Activated CD8-positive, alpha-beta memory T cell treated with anti-CD3 and anti-CD28 coated beads, Interleukin-2, amount 50 U/mL, for 4 hours (primary cell): Measurements from ENCODE around the gene TIE1.

Source experiments
- DNase-seq: peaks from one replicate; pipeline ENCODE4 v3.0.0-alpha.2; 2020

The TIE1 gene

DNA sequence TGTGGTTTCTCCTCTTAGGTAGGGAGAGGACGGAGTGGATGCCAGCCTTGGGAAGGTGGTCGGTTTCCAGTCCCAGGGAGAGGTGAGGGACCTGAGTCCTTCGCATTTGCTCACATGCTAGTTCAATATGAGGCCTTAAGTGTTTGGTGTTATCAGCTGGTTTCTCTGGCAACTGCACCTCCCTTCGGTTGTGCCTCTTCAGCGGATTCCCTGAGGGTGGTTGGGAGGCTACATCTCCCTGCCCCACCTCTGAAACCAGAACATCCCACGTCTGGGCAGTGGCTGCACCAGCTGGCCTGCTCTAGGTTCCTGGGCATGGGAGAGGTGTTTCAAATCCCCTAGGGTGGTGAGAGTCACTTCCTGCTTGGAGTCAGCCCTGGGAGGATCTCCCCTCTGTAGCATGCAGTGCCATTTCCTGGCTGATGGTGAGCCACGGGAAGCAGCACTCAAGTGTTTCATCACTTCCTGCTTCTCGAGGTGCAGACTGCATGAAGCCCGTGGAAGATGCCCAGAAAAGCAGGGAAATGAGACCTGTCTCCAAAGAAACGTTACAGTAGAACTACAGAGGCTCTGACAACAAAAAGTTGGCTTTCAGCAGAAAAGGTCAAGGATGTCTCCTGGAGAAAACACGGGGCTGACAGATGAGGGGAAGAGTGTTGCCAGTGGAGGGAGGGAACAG lies 26.5 kb upstream of the TIE1 start:
- DNase-seq: no peak

DNA sequence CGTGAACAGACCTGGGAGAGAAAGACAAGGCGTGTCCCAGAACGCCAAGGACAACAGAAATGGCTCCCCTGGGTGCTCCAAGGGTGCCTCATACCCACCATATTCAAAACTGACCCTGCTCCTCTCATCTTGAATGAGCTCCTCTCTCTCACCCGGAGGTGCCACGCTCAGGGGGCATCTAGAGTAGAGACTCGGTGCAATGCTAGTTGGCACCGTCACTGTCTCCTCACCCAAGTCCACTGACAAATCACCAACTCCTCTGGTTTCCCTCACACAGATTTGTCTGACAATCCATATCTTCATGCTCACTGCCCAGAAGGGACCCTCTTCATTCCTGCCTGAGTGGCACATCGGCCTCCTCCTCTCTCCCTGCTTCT lies 26.0 kb upstream of the TIE1 start:
- no peak for DNase-seq

DNA sequence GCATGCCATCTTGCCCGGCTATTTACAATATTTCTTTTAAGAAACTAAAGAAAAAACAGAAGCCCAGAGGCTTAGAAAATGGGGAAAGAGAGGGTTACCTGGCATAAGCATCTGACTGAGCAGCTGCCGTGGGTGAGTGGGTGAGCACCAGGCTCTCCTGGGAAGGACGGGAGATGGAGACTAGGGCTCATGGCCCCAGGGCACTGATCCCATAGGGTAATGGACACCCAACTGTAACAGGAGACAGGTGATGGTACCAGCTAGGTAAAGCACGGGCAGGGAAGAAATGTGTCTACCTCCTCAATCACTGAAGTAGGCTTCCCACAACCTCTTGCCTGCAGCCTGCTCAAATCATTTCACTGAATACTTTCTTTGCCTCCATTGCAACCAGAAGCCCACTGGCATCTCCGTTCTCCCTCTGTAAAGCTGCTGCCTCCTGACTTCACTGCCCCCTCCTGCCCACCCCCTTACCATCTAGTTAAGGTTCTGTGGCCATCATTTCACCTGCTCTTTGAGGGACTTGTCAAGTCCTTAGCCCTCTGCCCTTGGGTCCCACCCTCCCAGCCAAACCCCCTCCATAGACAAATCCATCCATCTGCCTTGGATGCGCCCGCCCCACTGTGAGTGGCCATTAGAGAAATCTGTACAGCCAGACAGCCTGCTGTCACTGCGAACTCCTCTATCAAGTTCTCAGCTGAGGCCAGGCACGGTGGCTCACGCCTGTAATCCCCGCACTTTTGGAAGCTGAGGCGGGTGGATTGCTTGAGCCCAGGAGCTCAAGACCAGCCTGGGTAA lies 24.8 kb upstream of the TIE1 start:
- DNase-seq: no peak

DNA sequence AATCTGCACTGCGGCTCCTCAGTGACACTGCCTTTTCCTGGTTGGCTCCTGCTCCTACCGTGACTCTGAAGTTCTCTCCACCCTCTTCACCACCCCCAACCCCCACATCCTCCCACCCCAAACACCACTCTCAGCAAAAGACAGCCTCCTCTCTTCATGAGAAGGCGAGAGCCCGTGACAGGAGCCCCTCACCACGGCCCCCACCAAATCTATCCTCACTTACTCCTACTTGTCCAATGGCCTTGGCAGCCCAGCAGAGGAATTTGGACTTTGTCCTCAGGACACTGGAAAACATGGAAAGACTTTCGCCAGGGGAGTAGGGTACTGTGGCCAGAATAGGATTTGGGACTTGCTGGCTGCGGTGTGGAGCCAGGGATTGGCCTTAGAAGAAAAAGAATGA lies 24.1 kb upstream of the TIE1 start:
- DNase-seq: no peak

DNA sequence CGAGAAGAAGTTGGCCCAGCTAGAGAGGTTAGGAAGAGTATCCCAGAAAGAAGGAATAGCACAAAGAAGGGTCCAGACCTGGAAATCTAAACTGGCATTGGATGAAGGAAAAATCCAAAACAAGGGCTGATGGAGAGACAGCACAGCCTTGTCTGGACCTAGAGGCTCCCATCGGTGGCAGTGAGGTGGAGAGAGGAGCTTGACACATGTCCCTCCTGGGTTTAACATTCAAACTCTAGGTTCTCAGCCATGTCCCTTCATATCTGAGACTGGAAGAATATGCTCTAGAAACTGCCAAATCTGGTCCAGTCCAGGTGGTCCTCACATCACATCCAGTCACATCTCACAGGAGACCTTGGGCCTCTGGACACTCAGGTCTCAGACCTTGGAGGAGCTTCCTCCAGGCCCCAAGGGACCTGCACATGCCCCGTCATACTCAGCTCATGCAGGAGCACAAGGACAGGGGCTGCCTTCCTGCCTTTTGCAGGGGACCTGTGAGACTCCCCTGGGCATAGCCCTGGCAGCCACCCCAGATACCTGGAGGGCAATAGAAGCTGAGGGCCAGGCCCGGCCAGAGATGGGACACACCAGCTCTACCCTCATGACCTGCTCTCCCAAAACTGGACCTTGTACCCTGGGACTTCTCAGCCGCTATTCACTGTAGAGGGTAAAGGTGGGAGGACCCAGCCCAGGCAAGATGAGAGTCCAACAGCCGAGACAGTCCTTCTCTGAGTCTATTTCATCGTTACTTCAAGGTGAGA lies 23.5 kb upstream of the TIE1 start:
- DNase-seq: no peak

DNA sequence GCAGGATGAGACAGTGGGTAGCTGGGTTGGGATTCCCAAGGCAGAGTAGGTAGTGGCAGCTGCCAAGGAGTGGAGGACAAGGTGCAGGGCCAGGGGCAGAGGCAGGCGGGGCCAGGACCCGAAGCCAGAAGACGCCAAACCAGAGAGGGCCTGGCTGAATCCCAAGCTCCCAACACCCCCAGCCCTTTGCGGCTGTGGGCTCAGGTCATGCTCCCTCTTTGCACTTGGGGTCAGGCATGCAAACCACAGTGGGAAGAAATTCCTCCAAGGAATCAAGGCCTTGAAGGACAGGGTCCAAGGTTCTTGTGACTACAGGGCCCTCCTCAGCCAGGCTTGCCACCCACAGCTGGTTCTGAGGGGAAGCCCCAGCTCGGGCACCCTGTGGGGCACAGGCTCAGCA lies 21.6 kb upstream of the TIE1 start:
- DNase-seq: no peak

DNA sequence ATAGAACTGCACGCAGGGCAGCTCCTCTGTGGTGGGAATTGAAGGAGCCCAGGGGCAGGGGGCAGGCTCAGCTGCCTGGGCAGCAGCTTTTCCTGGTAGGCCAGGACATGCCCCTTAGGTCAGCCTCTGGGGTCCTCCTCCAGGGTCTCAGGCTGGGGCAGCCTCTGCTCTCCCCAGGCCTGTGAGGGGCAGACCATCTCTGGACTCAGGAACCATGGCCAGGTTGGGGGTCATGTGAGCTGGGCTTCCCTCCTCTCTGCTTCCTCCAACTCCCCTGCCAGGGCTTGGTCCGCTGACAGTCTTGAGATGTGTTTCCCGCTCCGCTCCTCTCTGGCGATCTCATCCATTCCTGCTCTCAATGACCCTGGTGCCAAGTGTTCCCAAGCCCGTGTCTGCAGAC lies 21.1 kb upstream of the TIE1 start:
- DNase-seq: no peak

DNA sequence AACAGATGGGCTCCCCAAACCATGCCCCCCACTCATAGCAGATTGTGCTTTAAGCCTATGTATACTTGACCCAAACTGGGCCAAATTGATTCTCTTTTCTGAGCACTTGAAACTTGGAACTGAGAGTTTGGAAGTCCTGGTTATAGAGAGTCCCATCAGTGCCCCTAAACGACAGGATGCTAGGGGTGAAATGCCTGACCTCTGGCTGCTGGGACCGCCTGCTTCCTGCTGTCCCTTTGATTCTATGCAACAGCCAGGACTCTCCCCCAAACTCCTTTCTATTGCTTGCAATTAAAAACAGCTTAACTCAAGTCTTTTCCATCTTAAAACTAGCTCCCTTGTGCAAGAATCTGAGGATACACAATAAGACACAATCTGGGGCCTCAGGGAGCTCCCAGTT lies 20.1 kb upstream of the TIE1 start:
- DNase-seq: no peak

DNA sequence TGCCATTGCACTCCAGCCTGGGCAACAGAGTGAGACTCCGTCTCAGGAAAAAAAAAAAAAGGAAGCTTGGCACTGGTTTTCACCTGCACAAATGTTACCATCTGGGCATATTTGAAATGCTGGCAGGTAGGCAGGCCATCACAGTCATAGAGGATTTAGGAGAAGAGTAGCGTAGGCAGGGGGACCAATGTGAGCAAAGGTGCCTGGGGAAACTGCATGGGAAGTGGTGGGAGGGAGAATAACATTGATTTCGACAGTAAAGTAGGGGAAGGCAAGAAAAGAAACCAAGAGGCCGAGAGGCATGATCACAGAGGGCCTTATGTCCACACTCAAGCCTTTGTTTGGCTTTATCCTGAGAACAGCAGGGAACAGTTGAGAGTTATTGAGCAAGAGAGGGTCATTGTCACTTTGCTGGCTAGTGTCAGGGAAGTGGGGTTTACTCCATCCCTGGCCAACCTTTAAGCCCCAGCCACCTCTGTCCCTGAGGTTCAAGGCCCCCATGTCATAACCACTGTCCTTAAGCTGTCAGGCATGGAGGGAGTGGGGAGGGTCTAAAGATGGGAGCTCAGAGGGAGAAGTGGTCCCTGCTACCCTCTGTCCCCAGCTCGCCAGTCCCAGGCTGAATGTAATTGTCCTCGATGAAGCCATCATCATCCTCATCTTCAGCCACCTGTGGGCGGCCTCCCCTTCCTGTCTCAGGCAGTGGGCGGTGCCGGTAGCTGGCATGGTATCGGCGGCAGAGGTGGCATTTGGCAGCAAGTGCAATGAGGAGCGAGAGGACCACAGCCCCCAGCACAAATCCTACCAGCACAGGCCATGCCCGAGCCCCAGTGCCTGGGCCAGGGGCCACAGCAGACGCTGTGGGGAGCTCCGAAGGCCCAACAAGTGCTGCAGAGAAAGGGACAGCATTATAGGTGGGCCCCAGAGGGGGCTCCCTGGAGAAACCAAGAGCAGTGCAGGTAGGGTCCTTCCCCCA lies 18.3 kb upstream of the TIE1 start:
- DNase-seq: no peak

DNA sequence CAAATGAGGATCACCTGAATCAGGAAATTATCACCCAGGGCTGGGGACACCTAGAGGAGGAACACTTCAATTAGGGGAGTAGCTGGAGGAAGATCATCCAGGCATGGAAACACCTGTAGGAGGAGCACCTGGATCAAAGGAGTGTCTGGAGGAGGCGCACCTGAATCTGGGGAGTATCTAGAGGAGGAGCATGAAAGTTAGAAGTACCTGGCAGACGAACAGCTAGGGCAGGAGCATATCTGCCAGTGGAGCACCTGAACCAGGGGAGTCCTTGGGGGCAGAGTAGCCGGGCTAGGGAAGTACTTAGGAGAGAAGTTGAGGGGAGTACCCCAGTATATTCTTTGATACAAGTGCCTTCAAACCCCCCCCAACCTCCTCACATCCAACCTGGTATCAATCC lies 16.7 kb upstream of the TIE1 start:
- no peak for DNase-seq

DNA sequence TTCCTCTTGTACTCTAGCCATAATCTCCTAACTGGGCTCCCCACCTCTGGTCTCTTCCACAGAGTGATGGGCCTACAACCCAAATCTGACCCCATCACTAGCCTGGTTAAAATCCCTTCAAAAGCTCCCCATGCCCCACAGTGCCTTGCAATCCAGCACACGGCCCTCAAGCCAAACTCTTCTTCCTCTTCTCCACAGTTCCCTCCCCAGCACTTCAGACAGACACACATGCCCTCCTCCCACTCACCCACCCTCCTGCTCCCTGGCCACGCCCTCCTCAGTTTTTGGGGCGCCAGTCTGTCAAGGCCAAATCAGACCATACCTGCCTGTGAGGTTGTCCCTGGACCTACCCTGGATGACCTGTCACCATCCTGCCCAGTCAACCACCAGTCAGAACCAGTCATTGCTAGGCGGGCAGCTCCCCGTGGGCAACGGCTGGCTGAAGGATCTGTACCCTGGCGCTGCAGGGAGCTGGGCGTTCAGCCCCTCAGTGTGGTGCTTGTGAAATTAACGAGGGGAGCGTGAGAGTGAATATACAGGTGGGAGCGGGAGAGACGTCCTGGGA lies 16.2 kb upstream of the TIE1 start:
- no peak for DNase-seq

DNA sequence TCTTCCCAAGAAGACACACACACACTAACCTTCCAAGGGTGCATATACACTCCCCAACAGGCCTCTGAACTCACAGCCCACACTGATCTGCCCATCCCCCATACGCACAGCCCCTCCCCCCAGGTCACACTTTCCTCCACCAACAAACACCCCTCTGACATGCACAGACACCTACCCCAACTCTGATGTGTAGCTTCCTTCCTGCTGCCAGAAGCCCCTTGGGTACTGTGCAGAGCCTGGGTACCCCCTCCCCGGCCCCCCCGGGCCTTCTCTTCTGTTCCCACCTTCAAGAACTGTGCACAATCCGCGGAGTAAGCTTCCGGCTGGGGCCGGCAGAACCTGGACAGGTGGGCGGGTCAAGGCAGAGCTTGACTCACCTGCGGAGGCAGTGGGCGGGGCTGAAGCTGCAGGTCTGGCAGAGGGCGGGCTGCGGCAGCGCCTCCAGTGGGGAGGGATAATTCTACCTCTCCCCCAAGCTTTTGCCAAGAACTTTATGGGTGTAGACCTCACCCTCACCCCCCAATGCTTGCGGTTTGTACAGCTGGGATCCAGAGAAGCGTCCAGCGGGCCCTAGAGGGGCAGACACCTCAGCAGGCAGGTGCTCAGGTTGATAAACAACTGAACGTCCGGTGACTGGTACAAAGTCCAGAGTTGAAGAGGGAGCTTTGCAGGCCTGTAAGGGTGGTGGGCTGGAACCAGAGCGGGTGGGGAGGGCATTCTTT lies 15.4 kb upstream of the TIE1 start, which contains the start of gene C1orf210:
Gene C1orf210 (minus strand): TSS at position 313 of the 722 bp plus-strand sequence. CDS start 2,311 bp downstream, outside the sequence.
- no peak for DNase-seq

DNA sequence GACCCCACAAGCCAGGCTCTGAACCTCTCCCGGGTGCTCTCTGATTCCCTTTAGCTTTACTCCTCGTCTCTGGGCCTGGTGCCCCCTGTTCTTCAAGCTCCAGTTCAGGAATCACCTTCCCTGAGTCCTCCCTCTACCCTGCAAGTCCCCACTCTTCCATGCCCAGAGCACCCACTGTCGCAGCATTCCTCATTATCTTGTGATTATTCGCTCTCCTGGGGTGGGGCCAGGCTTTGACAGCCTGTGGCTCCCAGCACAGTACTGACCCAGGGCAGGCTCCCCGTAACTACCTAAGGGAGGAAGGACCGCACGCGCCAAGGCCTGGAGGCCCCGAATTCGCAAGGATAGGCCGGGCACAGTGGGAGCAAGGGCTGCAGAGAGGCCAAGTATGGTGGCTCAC lies 14.7 kb upstream of the TIE1 start:
- no peak for DNase-seq

DNA sequence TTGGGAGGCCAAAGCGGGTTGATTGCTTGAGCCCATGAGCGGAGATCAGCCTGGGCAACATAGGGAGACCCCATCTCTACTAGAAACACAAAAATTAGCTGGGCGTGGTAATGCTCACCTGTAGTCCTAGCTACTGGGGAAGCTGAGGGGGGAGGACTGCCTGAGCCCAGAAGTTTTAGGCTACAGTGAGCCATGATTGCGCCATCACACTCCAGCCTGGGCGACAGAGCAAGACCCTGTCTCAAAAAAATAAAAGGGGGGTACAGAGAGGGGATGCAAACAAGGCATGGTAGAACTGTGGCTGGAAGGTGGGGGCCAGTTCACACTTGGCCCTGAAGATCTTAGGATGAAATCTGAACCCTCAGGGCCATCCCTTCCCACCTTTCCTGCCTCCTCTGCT lies 14.2 kb upstream of the TIE1 start:
- DNase-seq: no peak

DNA sequence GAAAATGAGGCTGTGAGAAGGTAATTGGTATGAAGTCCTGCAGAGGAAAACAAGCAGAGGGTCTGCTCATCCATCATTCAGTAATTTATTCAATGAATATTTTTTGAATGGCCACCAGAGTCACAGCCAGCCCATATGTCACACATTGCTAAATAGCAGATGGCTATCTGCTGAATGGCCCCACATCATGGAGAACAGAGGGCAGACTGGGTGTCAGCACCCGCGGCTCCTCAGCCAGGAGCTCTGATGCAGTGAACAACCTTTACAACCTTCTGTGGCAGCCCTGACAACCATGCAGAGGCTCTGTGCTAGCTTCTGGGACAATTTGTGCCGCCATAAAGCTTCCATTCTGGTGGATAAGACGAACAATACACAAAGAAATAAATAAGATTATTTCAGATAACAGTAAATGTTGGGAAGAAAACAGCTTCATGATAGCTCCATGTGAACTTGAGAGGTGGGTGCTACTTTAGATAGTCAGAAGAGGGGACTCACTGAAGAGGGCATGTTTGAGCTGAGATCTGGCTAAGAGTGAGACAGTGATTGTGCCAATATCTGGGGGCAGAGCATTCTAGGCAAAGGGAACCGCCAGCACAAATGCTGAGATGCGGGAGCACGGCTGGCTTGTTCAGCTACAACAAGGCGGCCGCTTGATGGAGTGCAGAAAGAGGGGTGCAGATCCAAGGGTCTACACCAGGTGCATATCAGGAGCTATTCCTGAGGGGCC lies 12.6 kb upstream of the TIE1 start:
- no peak for DNase-seq

DNA sequence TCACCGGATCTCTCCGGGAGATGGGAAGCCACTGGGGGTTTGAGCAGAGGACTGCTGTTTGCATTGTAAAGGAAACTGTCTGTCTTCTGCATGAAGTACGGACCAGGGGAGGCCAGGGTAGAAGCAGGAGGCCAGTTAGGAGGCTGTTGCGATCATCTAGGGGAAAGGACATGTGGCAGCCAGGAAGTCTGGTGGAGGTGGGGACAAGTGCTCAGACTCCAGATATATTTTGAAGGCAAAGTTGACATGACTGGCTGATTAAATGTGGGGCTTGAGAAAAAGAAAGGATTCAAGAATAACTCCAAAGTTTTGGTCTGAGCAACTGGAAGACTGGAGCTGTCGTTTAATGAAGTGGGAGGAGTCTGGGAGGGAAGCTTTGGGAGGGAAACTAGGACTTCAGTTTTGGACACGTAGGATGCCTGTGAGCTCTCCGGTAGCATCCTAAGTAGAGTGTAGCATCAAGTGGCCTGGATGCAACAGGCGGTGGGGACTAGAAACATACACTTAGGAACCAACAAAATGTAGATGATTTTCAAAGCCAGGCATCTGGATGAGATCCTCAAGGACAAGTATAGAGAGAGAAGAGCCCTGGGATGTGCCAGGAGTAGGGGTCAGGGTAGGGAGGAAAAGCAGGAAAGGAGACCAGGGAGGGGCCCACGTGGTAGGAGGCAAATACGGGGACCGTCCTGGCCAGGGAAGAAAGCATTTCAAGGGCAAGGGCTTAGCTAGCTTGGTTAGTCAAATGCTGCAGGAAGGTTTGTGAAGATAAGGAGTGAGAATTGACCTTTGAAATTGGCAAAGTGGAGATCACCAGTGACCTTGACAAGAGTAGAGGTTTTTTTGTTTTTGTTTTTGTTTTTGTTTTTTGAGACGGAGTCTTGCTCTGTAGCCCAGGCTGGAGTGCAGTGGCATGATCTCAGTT lies 11.7 kb upstream of the TIE1 start:
- DNase-seq: no peak

DNA sequence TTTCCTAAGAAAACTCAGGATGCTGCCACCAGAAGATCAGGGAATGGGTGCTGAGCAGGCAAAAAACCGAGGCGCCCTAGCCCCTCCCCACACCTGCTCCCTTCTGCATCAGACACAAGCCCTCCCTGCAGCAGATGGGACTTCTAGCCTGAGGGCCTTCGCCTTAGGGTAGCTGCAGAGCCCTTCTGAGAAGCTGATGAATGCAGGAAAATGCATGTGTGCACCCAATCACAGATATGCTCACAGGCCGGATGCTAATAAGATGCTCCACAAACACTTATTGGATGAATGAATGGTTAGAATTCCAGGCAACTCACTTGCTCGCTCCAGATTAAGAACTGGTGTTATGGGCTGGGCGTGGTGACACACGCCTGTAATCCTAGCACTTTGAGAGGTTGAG lies 8.6 kb upstream of the TIE1 start:
- no peak for DNase-seq

DNA sequence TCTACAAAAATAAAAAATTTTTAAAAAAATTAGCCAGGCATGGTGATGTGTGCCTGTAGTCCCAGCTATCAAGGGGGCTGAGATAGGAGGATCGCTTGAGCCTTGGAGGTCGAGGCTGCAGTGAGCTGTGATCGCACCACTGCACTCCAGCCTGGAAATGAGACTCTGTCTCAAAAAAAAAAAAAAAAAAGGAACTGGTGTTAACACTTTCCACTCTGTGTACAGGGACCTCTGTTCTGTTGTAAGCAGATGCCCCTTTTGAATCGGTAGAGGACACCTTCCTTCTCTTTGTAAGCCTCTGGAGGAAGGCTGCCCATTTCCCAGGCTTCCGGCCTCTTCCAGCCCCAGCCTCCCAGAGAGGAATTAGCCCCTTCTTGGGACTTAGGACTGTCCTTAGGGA lies 8.1 kb upstream of the TIE1 start:
- no peak for DNase-seq

DNA sequence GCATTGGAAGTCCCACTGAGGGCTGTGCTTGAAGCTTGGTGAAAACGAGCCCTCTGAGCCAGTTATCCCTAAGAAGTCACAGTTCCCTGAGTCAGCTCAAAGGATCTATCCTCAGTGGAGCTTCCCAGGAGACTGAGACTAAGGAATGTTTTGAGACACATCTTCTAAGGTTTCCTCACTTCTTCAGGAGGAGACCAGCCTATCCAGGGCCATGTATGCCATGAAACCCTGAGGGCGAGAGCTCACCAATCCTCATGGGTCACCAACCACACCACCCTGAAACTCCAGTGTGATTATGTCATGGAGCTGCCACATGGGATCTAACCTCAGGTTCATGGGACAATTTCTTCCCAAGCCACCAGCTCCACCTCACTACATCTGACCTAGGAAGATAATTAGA lies 7.6 kb upstream of the TIE1 start:
- no peak for DNase-seq
